Measurements from ENCODE around the gene GSTP1.
"Not testable (repeated sequence)": the region's sequence is repeated elsewhere in the genome, so short reads cannot be mapped to it uniquely, and the experiment has no call there.

Gene GSTP1

GRCh38 chr11:67619683-67620618 is 36.3 kb downstream of the GSTP1 start:
- not testable (repeated sequence) for H2BK5ac ChIP-seq (ENCODE audit: low read depth, low read length, poor library complexity, severe bottlenecking); H3K18ac ChIP-seq (ENCODE audit: low read depth in 1 of 2, low read length in 2 of 2); H3K23ac ChIP-seq (ENCODE audit: low read length in 2 of 2); H2BK15ac ChIP-seq (ENCODE audit: low read depth, poor library complexity, severe bottlenecking); H3K79me1 ChIP-seq (replicated peaks; ENCODE audit: low read length, poor library complexity, severe bottlenecking); H2BK120ac ChIP-seq (ENCODE audit: low read depth, low read length); H2AK5ac ChIP-seq (ENCODE audit: low read length, severe bottlenecking); H3K4me1 ChIP-seq (ENCODE audit: control insufficient read depth, insufficient read depth, low read depth, low read length); H3K14ac ChIP-seq (ENCODE audit: low read length in 2 of 2); H2AFZ ChIP-seq (ENCODE audit: low read depth, low read length); H3K9me3 ChIP-seq (ENCODE audit: control insufficient read depth, low read length); H2BK12ac ChIP-seq (ENCODE audit: low read length in 2 of 2); H3K36me3 ChIP-seq (ENCODE audit: control insufficient read depth in 1 of 2, insufficient read depth in 2 of 2, low read depth in 1 of 2, low read length in 2 of 2); H3K9ac ChIP-seq (ENCODE audit: low read length); H4K91ac ChIP-seq (ENCODE audit: low read length); H3K4ac ChIP-seq (ENCODE audit: low read depth in 1 of 2, low read length in 2 of 2); H3K27ac ChIP-seq (ENCODE audit: low read length, poor library complexity, severe bottlenecking)
- Histone ChIP-seq H3K4me2 (ENCODE audit: low read length, poor library complexity, severe bottlenecking) (peak overlapping the region; percentile 9), H4K8ac (ENCODE audit: low read length) (peak overlapping the region; percentile 45), H3K4me3 (ENCODE audit: insufficient read depth in 1 of 2, low read depth in 1 of 2, low read length in 2 of 2) (peak overlapping the region in 1 of 2 experiments; percentile 49), H3K27me3 (ENCODE audit: control insufficient read depth in 1 of 2, insufficient read depth in 1 of 2, low read length in 2 of 2) (peaks cover 8 to 34% of the 10 kb centered on the region in 2 experiments)
- WGBS, result 12% methylated on average over 32 of the region's 33 CpGs
- peak; percentile 37 for DNase-seq

GRCh38 chr11:67620621-67621020 is 37.0 kb downstream of the GSTP1 start:
- H3K23ac ChIP-seq (ENCODE audit: low read length in 2 of 2); H3K18ac ChIP-seq (ENCODE audit: low read depth in 1 of 2, low read length in 2 of 2); H2BK12ac ChIP-seq (ENCODE audit: low read length in 2 of 2); H2BK15ac ChIP-seq (ENCODE audit: low read depth, poor library complexity, severe bottlenecking); H3K9ac ChIP-seq (ENCODE audit: low read length); H2AK5ac ChIP-seq (ENCODE audit: low read length, severe bottlenecking); H2AFZ ChIP-seq (ENCODE audit: low read depth, low read length); H4K8ac ChIP-seq (ENCODE audit: low read length); H3K9me3 ChIP-seq (ENCODE audit: control insufficient read depth, low read length); H2BK5ac ChIP-seq (ENCODE audit: low read depth, low read length, poor library complexity, severe bottlenecking); H3K14ac ChIP-seq (ENCODE audit: low read length in 2 of 2); H3K4me1 ChIP-seq (ENCODE audit: control insufficient read depth, insufficient read depth, low read depth, low read length); H2BK120ac ChIP-seq (ENCODE audit: low read depth, low read length); H3K36me3 ChIP-seq (ENCODE audit: control insufficient read depth in 1 of 2, insufficient read depth in 2 of 2, low read depth in 1 of 2, low read length in 2 of 2); H4K91ac ChIP-seq (ENCODE audit: low read length); H3K79me1 ChIP-seq (replicated peaks; ENCODE audit: low read length, poor library complexity, severe bottlenecking); H3K27ac ChIP-seq (ENCODE audit: low read length, poor library complexity, severe bottlenecking); H3K4ac ChIP-seq (ENCODE audit: low read depth in 1 of 2, low read length in 2 of 2): not testable (repeated sequence)
- 0% methylated on average over 13 of the region's 13 CpGs for WGBS
- Histone ChIP-seq H3K27me3 (ENCODE audit: control insufficient read depth in 1 of 2, insufficient read depth in 1 of 2, low read length in 2 of 2) (peaks cover 8 to 27% of the 10 kb centered on the region in 2 experiments), H3K4me3 (ENCODE audit: insufficient read depth in 1 of 2, low read depth in 1 of 2, low read length in 2 of 2) (peak overlapping the region in 1 of 2 experiments; percentile 55), H3K4me2 (ENCODE audit: low read length, poor library complexity, severe bottlenecking) (peak overlapping the region; percentile 9)
- DNase-seq, result peak; percentile 62

- H3K18ac ChIP-seq (ENCODE audit: low read depth in 1 of 2, low read length in 2 of 2), result not testable (repeated sequence)
Measured at GRCh38 chr11:67621928-67622327, 38.3 kb downstream of the GSTP1 start.

GRCh38 chr11:67622905-67623304 is 39.3 kb downstream of the GSTP1 start:
- H2BK12ac ChIP-seq (ENCODE audit: low read length in 2 of 2); H3K27ac ChIP-seq (ENCODE audit: low read length, poor library complexity, severe bottlenecking); H4K91ac ChIP-seq (ENCODE audit: low read length); H3K27me3 ChIP-seq (ENCODE audit: control insufficient read depth in 1 of 2, insufficient read depth in 1 of 2, low read length in 2 of 2); H4K8ac ChIP-seq (ENCODE audit: low read length); H3K23ac ChIP-seq (ENCODE audit: low read length in 2 of 2); H2AK5ac ChIP-seq (ENCODE audit: low read length, severe bottlenecking); H3K18ac ChIP-seq (ENCODE audit: low read depth in 1 of 2, low read length in 2 of 2); H3K9me3 ChIP-seq (ENCODE audit: control insufficient read depth, low read length); H3K4me1 ChIP-seq (ENCODE audit: control insufficient read depth, insufficient read depth, low read depth, low read length); DNase-seq; H3K4me3 ChIP-seq (ENCODE audit: insufficient read depth in 1 of 2, low read depth in 1 of 2, low read length in 2 of 2); H3K4ac ChIP-seq (ENCODE audit: low read depth in 1 of 2, low read length in 2 of 2); H3K14ac ChIP-seq (ENCODE audit: low read length in 2 of 2); H2BK15ac ChIP-seq (ENCODE audit: low read depth, poor library complexity, severe bottlenecking); H3K9ac ChIP-seq (ENCODE audit: low read length); H3K79me1 ChIP-seq (replicated peaks; ENCODE audit: low read length, poor library complexity, severe bottlenecking); H2BK5ac ChIP-seq (ENCODE audit: low read depth, low read length, poor library complexity, severe bottlenecking); H3K4me2 ChIP-seq (ENCODE audit: low read length, poor library complexity, severe bottlenecking); H2AFZ ChIP-seq (ENCODE audit: low read depth, low read length); H2BK120ac ChIP-seq (ENCODE audit: low read depth, low read length): not testable (repeated sequence)
- WGBS, result 87% methylated on average over 5 of the region's 7 CpGs
- H3K36me3 ChIP-seq (ENCODE audit: control insufficient read depth in 1 of 2, insufficient read depth in 2 of 2, low read depth in 1 of 2, low read length in 2 of 2), result peaks cover 0 to 15% of the 10 kb centered on the region in 2 experiments

More at GRCh38 chr11:67621928-67622327, 38.3 kb downstream of the GSTP1 start:
- H2BK12ac ChIP-seq (ENCODE audit: low read length in 2 of 2); H2BK120ac ChIP-seq (ENCODE audit: low read depth, low read length); H3K79me1 ChIP-seq (replicated peaks; ENCODE audit: low read length, poor library complexity, severe bottlenecking); H3K9me3 ChIP-seq (ENCODE audit: control insufficient read depth, low read length); H4K8ac ChIP-seq (ENCODE audit: low read length); H3K4me1 ChIP-seq (ENCODE audit: control insufficient read depth, insufficient read depth, low read depth, low read length); H3K9ac ChIP-seq (ENCODE audit: low read length); H3K4ac ChIP-seq (ENCODE audit: low read depth in 1 of 2, low read length in 2 of 2); H3K14ac ChIP-seq (ENCODE audit: low read length in 2 of 2); H2BK15ac ChIP-seq (ENCODE audit: low read depth, poor library complexity, severe bottlenecking); H3K36me3 ChIP-seq (ENCODE audit: control insufficient read depth in 1 of 2, insufficient read depth in 2 of 2, low read depth in 1 of 2, low read length in 2 of 2); H3K4me2 ChIP-seq (ENCODE audit: low read length, poor library complexity, severe bottlenecking); H2AFZ ChIP-seq (ENCODE audit: low read depth, low read length); H3K27ac ChIP-seq (ENCODE audit: low read length, poor library complexity, severe bottlenecking); H2AK5ac ChIP-seq (ENCODE audit: low read length, severe bottlenecking); H3K23ac ChIP-seq (ENCODE audit: low read length in 2 of 2); H2BK5ac ChIP-seq (ENCODE audit: low read depth, low read length, poor library complexity, severe bottlenecking); H3K4me3 ChIP-seq (ENCODE audit: insufficient read depth in 1 of 2, low read depth in 1 of 2, low read length in 2 of 2); H4K91ac ChIP-seq (ENCODE audit: low read length); DNase-seq: not testable (repeated sequence)
- peaks cover 0 to 14% of the 10 kb centered on the region in 2 experiments for H3K27me3 ChIP-seq (ENCODE audit: control insufficient read depth in 1 of 2, insufficient read depth in 1 of 2, low read length in 2 of 2)
- 0% methylated on average over 2 of the region's 3 CpGs for WGBS
